NCI-H460 (cell line): ENCODE measurements around the gene ABCG2. TPM values are rescaled to one million over a fixed set of nuclear protein-coding genes. Genes with fewer than 3 reads are reported as not detected.

Experiments
- DNase-seq: peaks from one replicate; pipeline ENCODE4 v3.0.0-alpha.2; 2016; ENCODE audit warnings: low read depth; ENCODE audit errors: extremely low read depth
- polyA plus RNA-seq: library from polyadenylated mRNA; depleted of rRNA; stranded (reverse); fragments of >200 nt; gene quantifications from 2 replicates; pipeline ENCODE4 v1.2.3, GENCODE V29; 2014; cell fraction: nucleus; rRNA removed
- total RNA-seq: library from RNA; depleted of rRNA; stranded (reverse); fragments of >200 nt; shearing (Covaris generic); gene quantifications from 2 replicates; pipeline ENCODE4 v1.2.3, GENCODE V29; 2014; rRNA removed

The ABCG2 gene
- 37.4 and 41.7 TPM in 2 replicates for total RNA-seq
- 46.2 and 54.6 TPM in 2 replicates for polyA plus RNA-seq

DNA sequence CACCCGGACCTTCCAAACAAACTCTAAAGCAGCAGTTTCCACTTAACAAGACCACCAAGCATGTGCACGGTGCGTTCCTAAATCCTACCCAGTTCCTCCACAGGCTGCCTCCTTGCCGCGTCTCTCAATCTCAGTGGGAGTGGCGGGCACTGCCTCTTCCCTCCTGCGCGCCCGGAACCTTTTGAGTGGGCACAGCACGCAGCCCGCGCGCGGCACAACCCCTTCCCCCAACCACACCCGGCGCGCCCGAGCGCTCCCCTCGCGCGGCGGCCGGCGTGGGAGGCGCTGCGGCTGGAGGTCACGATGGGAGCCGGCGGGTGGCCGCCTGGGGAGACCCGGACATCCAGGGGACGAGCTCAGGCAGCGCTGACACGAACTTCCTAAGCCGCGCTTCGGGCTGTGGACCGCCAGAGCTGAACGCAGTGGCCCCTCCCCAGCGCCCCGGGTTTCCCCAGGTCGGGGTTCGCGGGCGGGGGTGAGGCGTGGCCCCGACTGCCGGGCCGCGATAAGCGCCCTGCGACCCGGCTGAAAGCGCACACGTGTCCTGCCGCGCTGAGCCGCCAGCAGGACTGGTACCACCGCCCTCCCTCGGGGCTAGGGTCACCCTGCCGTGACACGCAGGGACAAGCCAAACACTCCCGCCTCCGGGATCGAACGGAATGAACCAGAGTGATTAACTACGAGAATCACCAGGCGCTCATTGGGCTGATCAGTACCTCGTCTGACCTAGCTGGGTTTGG is at the start of gene ABCG2:
ABCG2 (minus strand) TSS at position 151 of the 740 bp plus-strand sequence. CDS start 18,644 bp downstream, outside the sequence.
- peak; percentile 45 for DNase-seq

DNA sequence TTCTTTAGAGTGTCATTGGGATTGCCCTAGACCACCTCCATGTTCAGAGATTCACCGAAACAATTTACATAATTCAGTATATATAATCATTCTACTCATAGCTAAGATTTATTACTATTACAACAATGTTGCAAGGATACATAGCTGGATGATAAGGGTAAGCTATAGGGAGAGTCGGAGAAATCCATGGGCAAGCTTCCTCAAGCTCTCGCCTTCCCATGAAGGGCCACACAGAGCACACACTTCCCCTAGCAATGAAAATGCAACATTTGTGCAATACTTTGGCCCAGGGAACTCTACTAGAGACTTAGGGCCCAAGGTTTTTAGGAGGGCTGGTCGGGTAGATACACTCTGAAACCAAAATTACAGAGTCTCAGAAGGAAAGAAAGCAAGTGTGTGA is 49.7 kb upstream of the ABCG2 start:
- DNase-seq: no peak

DNA sequence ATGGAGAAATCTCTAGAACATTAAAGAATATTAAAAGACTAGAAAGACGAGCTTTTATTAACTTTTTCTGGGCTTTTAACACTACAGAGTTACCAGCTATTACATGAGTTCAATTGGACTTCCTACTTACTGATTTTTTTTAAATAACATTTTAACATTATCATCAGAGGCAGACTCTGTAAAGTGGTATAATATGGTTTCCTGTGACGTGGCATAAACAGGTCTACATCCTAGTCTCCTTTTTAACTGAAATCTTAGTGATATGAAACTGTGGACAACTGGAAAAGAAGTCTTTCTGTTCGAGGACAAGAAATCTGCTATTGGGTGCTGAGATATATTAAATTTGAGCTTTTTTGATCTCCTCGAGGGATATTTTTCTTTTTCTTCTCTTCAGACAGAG is 48.7 kb upstream of the ABCG2 start:
- no peak for DNase-seq

DNA sequence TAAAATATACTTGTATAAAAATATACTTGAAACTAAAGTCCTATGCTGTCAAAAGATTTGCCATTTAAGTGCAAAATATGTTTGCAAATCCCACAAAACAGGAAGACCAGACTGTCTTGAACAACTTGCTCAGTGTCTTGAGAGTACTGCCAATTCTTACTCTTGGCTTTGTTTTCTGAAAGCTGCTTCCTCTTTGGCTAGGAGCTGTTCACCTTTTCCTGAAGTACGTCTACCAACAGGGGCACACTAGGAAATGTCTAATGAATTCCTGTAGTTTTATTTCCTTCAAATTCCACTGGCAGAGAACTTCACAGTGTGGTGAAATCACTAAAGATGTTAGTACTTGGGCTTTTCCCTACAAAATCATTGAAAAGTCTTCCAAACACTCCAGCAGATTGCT is 46.4 kb upstream of the ABCG2 start:
- no peak for DNase-seq

DNA sequence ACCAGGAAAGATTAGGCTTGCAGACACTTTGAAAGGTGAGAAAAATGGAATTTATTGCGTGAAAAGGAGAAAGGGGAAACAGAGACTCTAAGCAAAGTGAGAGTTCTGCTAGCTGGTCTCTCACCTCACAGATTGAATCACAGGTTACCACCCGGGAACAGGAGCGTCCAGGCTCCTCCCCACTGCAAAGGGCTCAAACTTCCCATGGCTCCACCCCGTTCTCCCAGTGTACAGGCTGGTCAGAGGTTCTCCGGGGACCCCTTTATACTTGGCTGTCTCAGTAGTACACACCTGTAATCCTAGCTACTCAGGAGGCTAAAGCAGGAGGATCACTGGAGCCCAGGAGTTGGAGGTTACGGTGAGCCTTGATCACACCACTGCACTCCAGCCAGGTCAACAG is 44.0 kb upstream of the ABCG2 start:
- DNase-seq: no peak

DNA sequence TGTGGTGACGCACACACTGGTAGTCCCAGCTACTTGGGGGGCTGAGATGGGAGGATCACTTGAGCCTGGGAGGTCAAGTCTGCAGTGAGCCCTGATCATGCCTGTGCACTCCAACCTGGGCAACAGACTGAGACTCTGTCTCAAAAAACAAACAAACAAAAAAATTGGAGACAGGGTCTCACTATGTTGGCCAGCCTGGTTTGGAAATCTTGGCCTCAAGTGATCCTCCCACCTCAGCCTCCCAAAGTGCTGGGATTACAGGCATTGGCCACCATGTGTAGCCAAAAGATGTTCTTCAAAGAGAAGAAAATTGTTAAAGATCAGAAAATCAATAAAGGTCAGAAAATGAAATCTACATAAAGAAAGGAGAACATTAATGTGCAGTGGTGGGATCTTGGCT is 41.7 kb upstream of the ABCG2 start:
- no peak for DNase-seq

DNA sequence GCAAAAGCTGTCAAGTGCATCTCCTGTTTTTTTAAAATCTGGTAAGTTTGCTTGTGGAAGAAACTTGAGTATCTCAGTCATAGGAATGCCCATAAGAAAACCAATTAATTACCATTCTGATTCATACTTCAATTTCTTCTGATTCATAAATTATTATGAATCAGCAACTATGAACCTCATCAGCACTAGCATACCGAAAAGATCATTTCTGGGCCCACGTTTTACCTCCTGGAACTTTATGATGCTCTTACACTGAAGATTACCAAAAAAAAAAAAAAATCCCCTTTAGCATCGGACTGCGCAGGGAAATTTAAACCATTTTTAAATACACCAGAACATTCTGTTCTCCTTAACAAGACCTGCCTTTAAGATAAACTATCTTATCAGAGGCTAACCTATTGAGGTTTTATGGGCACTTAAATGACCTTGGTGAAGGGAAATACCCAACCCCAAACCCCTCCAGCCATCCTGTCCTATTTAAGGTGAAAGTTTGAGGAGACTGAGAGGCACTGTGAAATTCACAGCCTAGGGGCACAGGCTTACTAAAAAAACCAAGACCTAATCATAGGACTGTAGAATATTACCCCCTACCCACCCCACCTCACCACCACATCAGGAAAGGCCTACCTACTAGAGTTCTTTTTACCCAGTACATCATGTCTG is 38.2 kb upstream of the ABCG2 start:
- no peak for DNase-seq

DNA sequence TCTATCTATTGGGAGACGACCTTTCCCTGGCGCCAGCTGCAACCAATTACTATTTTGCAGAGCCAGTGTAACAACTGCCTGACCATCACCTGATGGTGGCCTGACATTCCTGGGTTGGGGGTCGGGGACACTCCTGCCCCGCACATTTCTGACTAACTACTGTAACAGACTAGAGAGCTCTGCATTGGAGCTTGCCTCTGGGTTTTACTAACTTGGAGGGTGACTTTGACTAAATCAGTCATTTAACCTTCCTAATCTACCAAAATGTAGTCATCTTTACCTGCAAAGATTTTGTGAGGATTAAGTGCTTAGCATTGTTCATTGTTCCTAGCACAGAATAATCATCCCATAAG is 37.5 kb upstream of the ABCG2 start:
- no peak for DNase-seq

DNA sequence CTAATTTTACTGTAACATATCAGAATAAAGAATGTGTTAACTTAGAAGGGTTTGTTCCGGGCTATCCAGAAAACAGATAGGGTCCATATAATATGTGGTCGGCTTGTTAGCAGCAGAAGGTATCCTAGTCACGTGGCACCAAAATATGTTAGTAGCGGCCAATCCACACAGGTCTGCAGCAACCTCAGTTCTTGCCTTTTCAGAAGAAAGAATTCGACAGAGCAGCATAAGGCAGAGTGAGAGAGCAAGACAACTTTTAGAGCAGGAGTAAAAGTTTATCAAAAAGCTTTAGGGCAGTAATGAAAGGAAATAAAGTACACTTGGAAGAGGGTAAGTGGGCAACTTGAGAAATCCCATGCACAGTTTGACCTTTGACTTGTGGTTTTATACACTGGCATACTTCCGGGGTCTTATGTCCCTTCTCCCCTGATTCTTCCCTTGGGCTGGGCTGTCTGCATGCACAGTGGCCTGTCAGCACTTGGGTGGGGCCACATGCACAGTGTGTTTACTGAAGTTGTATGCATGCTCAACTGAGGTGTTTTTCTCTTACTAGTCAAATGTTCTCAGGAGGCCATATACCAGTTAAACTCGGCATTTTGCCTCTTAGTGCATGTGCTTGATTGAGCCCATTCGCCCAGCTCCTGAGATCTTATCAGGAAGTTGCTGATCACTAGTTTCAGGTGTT is 37.0 kb upstream of the ABCG2 start:
- DNase-seq: no peak

DNA sequence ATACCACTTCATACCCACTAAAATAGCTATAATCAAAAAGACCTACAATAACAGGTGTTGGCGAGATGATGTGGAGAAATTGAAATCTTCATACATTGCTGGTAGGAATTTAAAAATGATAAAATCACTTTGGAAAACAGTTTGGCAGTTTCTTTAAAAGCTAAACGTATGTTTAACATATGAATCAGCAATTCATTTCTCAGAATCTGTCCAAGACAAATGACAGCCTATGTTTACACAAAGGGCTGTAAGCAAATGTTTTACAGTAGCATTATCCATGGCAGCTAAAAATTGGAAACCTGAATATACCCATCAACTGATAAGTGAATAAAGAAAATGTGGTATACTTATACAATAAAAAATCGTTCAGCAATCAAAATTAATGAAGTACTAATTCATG is 33.0 kb upstream of the ABCG2 start:
- no peak for DNase-seq

DNA sequence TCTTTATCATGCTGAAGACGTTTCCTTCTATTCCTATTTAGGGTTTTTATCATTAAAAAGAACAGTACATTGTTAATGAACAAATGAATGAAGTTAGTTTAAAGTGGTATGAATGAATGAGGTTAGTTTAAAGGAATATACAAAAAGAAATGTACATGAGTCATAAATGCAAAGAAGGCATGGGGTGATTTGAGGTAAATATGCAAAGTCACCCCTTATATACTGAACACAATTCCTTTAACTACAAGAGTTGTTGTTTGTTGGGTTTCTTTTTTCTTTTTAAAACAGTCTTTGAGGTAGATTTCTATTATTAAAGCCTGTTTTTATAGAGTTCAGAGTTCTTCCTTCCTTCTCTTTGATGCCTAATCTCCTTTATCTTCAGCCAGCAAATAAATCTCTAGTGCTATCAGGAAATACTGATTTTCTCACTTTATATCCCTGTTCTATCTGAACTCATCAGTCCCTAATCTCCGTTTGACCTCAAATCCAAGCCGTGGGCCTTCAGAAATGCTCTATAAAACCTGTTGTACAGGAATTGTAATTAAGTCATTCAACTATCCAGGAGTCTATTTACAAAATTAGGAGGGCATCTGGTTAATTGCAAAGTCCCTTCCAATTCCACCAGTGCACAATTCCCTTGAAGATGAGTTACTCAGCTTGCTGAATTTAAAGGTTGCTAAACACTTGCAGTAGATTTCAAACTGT is 31.6 kb upstream of the ABCG2 start:
- DNase-seq: no peak

DNA sequence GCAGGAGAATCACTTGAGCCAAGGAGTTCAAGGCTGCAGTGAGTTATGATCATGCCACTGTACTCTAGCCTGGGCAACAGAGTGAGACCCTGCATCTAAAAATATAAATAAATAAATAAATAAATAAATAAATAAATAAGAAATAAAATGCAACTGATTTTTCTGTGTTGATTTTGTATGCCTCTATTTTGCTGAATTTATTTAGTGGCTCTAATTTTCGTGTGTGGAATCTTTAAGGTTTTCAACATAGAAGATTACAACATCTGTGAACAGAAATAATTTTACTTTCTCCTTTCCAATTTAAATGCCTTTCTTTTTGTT is 30.9 kb upstream of the ABCG2 start:
- DNase-seq: no peak

DNA sequence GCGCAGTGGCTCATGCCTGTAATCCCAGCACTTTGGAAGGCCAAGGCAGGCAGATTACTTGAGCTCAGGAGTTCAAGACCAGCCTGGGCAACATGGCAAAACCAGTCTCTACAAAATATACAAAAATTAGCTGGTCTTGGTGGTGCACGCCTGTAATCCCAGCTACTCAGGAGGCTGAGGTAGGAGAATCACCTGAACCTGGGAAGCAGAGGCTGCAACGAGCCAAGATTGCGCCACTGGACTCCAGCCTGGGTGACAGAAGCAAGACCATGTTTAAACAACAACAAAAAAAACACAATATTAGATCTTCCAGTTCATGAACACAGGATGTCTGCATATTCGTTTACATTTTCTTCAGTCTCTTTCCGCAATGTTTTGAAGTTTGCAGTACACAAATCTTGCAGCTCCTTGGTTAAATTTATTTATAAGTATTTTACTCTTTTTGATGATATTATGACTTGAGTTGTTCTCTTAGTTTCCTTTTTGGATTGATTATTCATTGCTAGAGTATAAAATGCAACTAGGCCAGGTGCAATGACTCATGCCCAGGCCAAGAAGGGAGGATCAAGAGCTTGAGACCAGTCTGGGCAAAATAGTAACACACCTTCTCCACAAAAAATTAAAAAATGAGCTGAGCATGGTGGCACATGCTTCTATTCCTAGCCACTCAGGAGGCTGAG is 30.4 kb upstream of the ABCG2 start:
- no peak for DNase-seq

DNA sequence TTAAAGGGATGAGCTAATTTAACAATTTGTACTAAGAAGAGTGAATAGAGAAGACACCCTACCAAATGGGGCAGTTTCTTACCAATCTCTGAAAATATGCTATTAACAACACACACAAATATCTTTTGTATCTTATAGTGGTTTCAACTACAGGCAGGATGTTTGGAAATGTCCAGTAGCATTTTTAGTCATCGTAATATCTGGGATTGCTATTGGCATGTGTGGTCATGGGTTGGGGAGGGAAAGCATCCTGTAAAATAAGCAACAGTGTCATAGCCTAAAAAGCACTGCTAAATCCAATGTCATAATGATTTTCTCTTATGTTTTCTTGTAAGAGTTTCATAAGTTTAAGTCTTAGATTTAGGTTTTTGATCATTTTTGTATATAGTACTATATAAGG is 29.3 kb upstream of the ABCG2 start:
- no peak for DNase-seq

DNA sequence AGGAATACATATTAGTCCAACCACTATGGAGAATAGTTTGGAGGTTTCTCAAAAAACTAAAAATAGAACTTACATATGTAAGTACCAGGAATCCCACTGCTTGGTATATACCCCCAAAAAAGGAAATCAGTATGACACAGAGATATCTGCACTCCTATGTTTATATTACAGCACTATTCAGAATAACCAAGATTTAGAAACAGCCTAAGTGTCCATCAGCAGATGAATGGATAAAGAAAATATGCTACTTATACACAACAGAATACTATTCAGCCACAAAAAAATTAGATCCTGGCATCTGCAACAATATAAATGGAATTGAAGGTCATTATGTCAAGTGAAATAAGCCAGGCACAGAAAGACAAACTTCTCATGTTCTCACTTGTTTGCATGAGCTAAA is 27.5 kb upstream of the ABCG2 start:
- DNase-seq: no peak

DNA sequence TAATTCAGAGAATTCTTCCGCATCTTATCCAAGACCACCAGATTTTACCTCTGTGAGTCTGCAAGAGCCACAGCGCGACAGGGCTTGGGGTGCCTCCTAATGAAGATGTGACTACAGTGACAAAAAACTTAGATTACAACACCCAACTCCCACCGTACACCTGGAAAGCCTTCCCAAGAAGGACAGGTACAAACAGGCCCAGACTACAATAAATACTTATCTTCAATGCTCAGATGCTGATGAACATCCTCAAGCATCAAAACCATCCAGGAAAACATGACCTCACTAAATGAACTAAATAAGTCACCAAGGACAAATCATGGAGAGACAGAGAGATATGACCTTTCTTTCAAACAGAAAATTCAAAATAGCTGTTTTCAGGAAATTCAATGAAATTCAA is 20.8 kb upstream of the ABCG2 start:
- no peak for DNase-seq

DNA sequence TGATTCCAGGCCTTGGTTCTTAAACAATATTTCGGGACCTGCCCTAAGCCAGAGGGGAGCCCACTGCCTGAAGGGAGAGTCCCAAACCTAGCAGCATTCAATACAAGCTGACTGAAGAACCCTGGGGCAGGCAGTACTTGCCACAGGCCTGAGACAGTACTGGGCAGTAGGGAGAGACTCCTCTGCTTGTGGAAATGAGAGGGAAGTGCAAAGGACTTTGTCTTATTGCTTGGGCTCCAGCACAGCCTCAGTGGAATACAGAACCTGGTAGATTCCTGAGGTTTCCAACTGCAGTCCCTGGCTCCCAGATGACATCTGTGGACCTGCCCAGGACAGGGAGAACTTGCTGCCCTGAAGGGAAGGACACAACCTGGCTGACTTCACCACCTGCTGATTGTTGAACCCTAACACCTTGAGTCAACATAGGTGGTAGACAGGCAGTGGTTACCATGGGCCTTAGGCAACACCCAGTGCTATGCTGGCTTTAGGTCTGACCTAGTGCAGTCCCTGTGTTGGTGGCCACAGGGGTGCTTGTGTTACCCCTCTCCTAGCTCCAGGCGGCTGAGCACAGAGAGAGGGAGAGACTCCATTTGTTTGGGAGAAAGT is 20.3 kb upstream of the ABCG2 start:
- no peak for DNase-seq

DNA sequence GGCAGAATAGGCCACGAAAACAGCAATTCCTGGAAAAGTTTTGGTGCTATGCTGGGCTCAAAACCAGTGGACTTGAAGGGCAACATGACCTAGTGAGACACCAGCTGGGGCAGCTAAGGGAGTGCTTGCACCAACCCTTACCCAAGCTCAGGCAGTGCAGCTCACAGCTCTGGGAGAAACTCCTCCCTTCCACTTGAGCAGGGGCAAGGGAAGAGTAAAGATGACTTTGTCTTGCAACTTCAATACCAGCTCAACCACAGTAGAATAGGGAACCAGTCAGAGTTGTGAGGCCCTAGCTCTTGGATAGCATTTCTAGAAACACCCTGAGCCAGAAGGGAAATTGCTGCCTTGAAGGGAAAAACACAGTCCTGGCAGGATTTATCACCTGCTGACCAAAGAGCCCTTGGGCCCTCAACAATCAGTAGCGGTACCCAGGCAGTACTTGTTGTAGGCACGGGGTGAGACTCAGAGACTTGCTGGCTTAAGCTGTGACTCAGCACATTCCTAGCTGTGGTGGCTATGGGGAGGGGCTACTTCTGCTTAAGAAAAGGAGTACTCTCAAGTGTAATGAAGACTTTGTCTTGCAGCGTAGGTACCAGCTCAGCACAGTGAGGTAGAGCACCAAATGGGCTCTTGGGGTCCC is 19.7 kb upstream of the ABCG2 start:
- DNase-seq: peak; percentile 88

DNA sequence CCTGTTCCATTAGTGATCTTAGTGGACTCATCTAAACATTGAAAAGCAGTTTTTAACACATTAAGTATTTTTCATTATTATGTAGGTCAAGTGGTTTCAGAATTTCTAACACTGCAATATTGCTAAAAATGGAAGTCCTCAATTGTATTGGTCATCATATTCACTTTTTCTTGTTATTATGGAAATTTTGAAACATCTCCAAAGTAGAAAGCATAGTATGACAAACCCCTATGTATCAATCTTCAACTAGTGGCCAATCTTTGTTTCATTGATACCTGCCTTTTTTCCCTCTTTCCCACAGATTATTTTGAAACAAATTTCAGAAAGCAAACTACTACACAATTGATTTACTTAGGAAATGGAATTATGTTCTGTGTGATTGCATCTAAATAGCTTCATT is 14.5 kb upstream of the ABCG2 start:
- DNase-seq: no peak

DNA sequence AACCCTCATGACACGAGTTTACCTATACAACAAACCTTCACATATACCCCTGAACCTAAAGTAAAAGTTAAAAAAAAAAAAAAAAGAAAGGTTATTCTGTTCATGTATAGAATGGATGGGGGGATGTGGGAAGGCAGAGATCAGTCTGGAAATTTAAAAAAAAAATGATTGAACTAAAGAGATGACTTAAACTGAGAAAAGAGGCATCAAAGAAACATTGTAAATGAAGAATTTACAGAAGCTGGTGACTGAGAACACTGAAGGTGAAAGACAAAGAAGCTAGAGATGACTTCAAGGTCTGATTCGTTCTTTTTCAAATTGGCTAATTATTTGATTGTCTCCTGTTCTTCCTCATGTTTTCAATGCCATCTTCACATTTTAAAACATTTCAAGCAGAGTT is 12.8 kb upstream of the ABCG2 start:
- no peak for DNase-seq
